ENCODE data around the gene ADH1A.
"Not testable (repeated sequence)": the region's sequence is repeated elsewhere in the genome, so short reads cannot be mapped to it uniquely, and the experiment has no call there.

- TF ChIP-seq CTCF (tag by site-specific recombination; IDR thresholded peaks at IDR 0.05); ZFP37 (tag by site-specific recombination; IDR thresholded peaks at IDR 0.05); ZNF518A (tag by site-specific recombination; conservative IDR thresholded peaks at IDR 0.05; ENCODE audit: low read depth); ZNF274 (IDR thresholded peaks at IDR 0.05; ENCODE audit: low read length); ZNF274 (tag by site-specific recombination; IDR thresholded peaks at IDR 0.05; ENCODE audit: borderline replicate concordance); ZBTB26 (tag by site-specific recombination; optimal IDR thresholded peaks at IDR 0.05); ZNF571 (tag by site-specific recombination; IDR thresholded peaks at IDR 0.05); TRIM28 (IDR thresholded peaks at IDR 0.05; ENCODE audit: borderline replicate concordance, low read length); ZNF221 (tag by site-specific recombination; IDR thresholded peaks at IDR 0.05; ENCODE audit: borderline replicate concordance); ZBTB7A (tag by site-specific recombination; IDR thresholded peaks at IDR 0.05; ENCODE audit: low read depth); ZNF354C (tag by site-specific recombination; IDR thresholded peaks at IDR 0.05; ENCODE audit: borderline replicate concordance, low read depth); YY1 (tag by site-specific recombination; IDR thresholded peaks at IDR 0.05); ZNF449 (tag by site-specific recombination; IDR thresholded peaks at IDR 0.05); ZNF530 (tag by site-specific recombination; IDR thresholded peaks at IDR 0.05; ENCODE audit: low read depth): not testable (repeated sequence)
Observed at GRCh38 chr4:99227646-99228045, 63.1 kb downstream of the ADH1A start.

All from HEK293 (cell line).